GM21825 (cell line): ENCODE measurements around the gene LCT.
A peak's percentile ranks its signal among the peaks of the same experiment; 100 is the strongest.

ENCODE experiments used
- ATAC-seq: cut with Tn5 transposase; IDR thresholded peaks from one replicate; pipeline ENCODE4 v1.9.1; 2021; ENCODE audit warnings: mild to moderate bottlenecking, moderate library complexity; ENCODE audit not compliant: unreplicated experiment

Gene LCT

GRCh38 chr2:135744760-135745314 lies 92.1 kb downstream of the LCT start:
- no peak for ATAC-seq

- no peak for ATAC-seq
Observed at GRCh38 chr2:135743860-135744259, 93.1 kb downstream of the LCT start.

GRCh38 chr2:135742325-135742757 lies 94.6 kb downstream of the LCT start:
- ATAC-seq, result peak; percentile 21

GRCh38 chr2:135741395-135742324 lies 95.3 kb downstream of the LCT start, which contains the start of gene UBXN4:
UBXN4 (plus strand) TSS chr2:135741855; CDS start chr2:135741930, 75 bp downstream.
- ATAC-seq, result peak; percentile 94

- no peak for ATAC-seq
Observed at GRCh38 chr2:135741043-135741394, 96.0 kb downstream of the LCT start.

GRCh38 chr2:135740206-135740605 lies 96.8 kb downstream of the LCT start:
- no peak for ATAC-seq
